ENCODE results near the gene NFIX. TPM values are rescaled to one million over a fixed set of nuclear protein-coding genes. Genes with fewer than 3 reads are reported as not detected.
A peak's percentile ranks its signal among the peaks of the same experiment; 100 is the strongest.

Gene NFIX
- total RNA-seq, 1 donor from 2014 or later = 8.4 TPM

DNA sequence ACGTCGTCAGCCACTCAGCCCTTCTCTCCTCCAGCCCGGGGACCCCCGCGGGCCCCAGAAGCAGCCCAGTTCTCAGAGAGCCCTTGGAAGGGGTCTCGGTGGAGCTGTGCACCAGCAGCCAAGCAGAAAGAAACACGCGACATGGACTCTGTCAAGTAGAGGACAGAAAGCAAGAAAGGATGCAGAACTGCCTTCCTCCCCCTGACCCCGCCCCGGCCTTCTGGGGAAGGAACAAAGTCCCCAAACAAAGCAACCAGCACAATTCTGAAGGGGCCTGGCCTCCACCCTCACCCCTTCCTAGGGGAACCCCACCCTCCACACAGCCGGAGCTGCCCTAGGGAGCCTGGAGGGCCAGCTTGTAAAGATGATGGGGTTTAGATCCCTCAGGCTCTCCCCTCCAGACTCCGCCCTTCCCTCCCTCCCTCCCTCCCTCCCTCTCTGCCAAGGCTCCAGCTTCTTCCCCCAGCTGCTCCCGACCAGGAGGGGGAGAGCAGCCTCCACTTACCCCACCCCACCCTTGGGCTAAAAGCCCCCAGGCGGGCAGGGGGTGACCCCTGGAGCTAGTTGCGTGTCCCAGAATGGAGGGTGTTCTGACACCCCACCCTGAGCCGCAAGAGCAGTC is 99.6 kb downstream of the NFIX start:
- Mint-ChIP-seq H3K27me3 (ENCODE audit: low read depth, unreplicated experiment) (peaks cover 30% of the 10 kb centered on the region), H3K36me3 (ENCODE audit: low read depth, unreplicated experiment) (peaks cover 2% of the 10 kb centered on the region), H3K27ac (ENCODE audit: unreplicated experiment) (peak overlapping the region; percentile 77), H3K9me3 (ENCODE audit: unreplicated experiment) (peaks cover 3% of the 10 kb centered on the region), H3K4me1 (ENCODE audit: low read depth, unreplicated experiment) (peaks cover 19% of the 10 kb centered on the region), H3K4me3 (ENCODE audit: unreplicated experiment) (peak overlapping the region; percentile 57)
- H3K36me3 ChIP-seq (ENCODE audit: insufficient read depth, low read length) = no peaks in the 10 kb centered on the region
- no peak for FAIRE-seq
- H3K9ac ChIP-seq (ENCODE audit: low read length) = no peak overlapping the region
- H3K27ac ChIP-seq (ENCODE audit: low read depth, low read length) = no peak overlapping the region
- H3K79me2 ChIP-seq (ENCODE audit: insufficient read depth, low read length) = no peaks in the 10 kb centered on the region
- H4K20me1 ChIP-seq (ENCODE audit: insufficient read depth, low read length) = no peaks in the 10 kb centered on the region
- H3K4me1 ChIP-seq (ENCODE audit: insufficient read depth, low read length) = peaks cover 45% of the 10 kb centered on the region
- TF ChIP-seq, protein P1, sequence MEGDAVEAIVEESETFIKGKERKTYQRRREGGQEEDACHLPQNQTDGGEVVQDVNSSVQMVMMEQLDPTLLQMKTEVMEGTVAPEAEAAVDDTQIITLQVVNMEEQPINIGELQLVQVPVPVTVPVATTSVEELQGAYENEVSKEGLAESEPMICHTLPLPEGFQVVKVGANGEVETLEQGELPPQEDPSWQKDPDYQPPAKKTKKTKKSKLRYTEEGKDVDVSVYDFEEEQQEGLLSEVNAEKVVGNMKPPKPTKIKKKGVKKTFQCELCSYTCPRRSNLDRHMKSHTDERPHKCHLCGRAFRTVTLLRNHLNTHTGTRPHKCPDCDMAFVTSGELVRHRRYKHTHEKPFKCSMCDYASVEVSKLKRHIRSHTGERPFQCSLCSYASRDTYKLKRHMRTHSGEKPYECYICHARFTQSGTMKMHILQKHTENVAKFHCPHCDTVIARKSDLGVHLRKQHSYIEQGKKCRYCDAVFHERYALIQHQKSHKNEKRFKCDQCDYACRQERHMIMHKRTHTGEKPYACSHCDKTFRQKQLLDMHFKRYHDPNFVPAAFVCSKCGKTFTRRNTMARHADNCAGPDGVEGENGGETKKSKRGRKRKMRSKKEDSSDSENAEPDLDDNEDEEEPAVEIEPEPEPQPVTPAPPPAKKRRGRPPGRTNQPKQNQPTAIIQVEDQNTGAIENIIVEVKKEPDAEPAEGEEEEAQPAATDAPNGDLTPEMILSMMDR (IDR thresholded peaks at IDR 0.05; ENCODE audit: insufficient read depth, low read depth, low read length) = no peak
- TF ChIP-seq EZH2 (IDR thresholded peaks at IDR 0.05; ENCODE audit: insufficient read depth, low read length) = no peak
- no peaks in the 10 kb centered on the region for H3K9me3 ChIP-seq (ENCODE audit: insufficient read depth, low read depth, low read length)
- DNase-seq (ENCODE audit: low read depth) = no peak
- H3K4me2 ChIP-seq (ENCODE audit: low read length) = no peak overlapping the region
- H3K4me3 ChIP-seq (ENCODE audit: insufficient read depth, low read depth, low read length) = no peak overlapping the region
- H2AFZ ChIP-seq (ENCODE audit: low read depth, low read length) = no peak overlapping the region
- no peaks in the 10 kb centered on the region for H3K27me3 ChIP-seq (ENCODE audit: insufficient read depth, low read length)

GRCh38 chr19:13095393-13095784 is 100.1 kb downstream of the NFIX start:
- Histone ChIP-seq H3K9ac (ENCODE audit: low read length) (no peak overlapping the region), H3K9me3 (ENCODE audit: insufficient read depth, low read depth, low read length) (no peaks in the 10 kb centered on the region), H3K4me2 (ENCODE audit: low read length) (no peak overlapping the region), H3K36me3 (ENCODE audit: insufficient read depth, low read length) (no peaks in the 10 kb centered on the region), H3K27me3 (ENCODE audit: insufficient read depth, low read length) (no peaks in the 10 kb centered on the region), H4K20me1 (ENCODE audit: insufficient read depth, low read length) (peaks cover 5% of the 10 kb centered on the region), H3K4me1 (ENCODE audit: insufficient read depth, low read length) (peaks cover 40% of the 10 kb centered on the region), H3K79me2 (ENCODE audit: insufficient read depth, low read length) (no peaks in the 10 kb centered on the region), H3K27ac (ENCODE audit: low read depth, low read length) (no peak overlapping the region), H3K4me3 (ENCODE audit: insufficient read depth, low read depth, low read length) (no peak overlapping the region), H2AFZ (ENCODE audit: low read depth, low read length) (no peak overlapping the region)
- H3K27me3 Mint-ChIP-seq (ENCODE audit: low read depth, unreplicated experiment) = peaks cover 32% of the 10 kb centered on the region
- DNase-seq (ENCODE audit: low read depth) (no peak), FAIRE-seq (no peak)
- peaks cover 8% of the 10 kb centered on the region for H3K9me3 Mint-ChIP-seq (ENCODE audit: unreplicated experiment)
- H3K4me3 Mint-ChIP-seq (ENCODE audit: unreplicated experiment) = no peak overlapping the region
- peaks cover 19% of the 10 kb centered on the region for H3K4me1 Mint-ChIP-seq (ENCODE audit: low read depth, unreplicated experiment)
- H3K36me3 Mint-ChIP-seq (ENCODE audit: low read depth, unreplicated experiment) = peaks cover 6% of the 10 kb centered on the region
- no peak overlapping the region for H3K27ac Mint-ChIP-seq (ENCODE audit: unreplicated experiment)
- no peak for TF ChIP-seq EZH2 (IDR thresholded peaks at IDR 0.05; ENCODE audit: insufficient read depth, low read length)
- TF ChIP-seq, protein P1 (IDR thresholded peaks at IDR 0.05; ENCODE audit: insufficient read depth, low read depth, low read length) = no peak

Data from astrocyte (in vitro differentiated cells and primary cell).